ENCODE data around the gene NIBAN1. TPM values are rescaled to one million over a fixed set of nuclear protein-coding genes. Genes with fewer than 3 reads are reported as not detected.

The NIBAN1 gene
- total RNA-seq, 1 experiment from 2014 or later: 5.9 TPM

DNA sequence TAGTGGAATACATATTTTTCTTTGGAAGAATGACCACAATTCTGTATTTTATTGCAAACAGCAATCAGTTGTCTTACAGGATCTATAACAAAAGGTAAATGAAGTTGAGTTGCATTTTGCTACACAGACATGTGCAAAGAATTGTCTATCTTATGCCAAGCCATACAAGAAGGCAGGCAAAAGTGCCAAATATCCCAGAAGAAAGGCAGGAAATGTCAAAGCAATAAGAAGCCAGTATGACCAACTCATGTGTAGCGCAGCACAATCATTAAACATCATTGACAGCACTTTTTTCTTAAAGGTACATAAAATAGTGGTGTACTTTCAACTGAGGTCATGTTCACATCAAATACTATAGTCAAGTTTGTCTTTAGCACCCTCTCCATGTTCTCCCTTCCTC lies 42.7 kb downstream of the NIBAN1 start:
- no peak overlapping the region for H3K56ac ChIP-seq (ENCODE audit: insufficient read length, low read depth, low read length)
- H2BK120ac ChIP-seq (ENCODE audit: low read depth, low read length, poor library complexity, severe bottlenecking): no peak overlapping the region
- no peak for DNase-seq
- no peak overlapping the region for H4K91ac ChIP-seq (ENCODE audit: insufficient read length, low read depth, low read length)
- H4K8ac ChIP-seq (replicated peaks; ENCODE audit: insufficient read length, low read depth, low read length): no peak overlapping the region
- Mint-ChIP-seq H3K9me3 (no peaks in the 10 kb centered on the region; a peak in 1 of 5 replicates), H3K4me1 (peaks cover 7 to 8% of the 10 kb centered on the region in 2 experiments), H3K27ac (no peak overlapping the region), H3K36me3 (ENCODE audit: insufficient read depth in 1 of 3, low read depth in 3 of 3) (peaks cover 0 to 7% (median 0%) of the 10 kb centered on the region in 3 experiments; a peak in 3 of 7 replicates), H3K4me3 (no peak overlapping the region), H3K27me3 (ENCODE audit: low read depth) (no peaks in the 10 kb centered on the region; the same call in 1 of the 2 replicates)
- no peak overlapping the region for H2BK20ac ChIP-seq (ENCODE audit: low read depth, low read length, poor library complexity, severe bottlenecking)
- no peak overlapping the region for H3K18ac ChIP-seq (ENCODE audit: insufficient read length, low read depth, low read length)
- H2BK12ac ChIP-seq (ENCODE audit: insufficient read length, low read depth, low read length): no peak overlapping the region
- WGBS (ENCODE audit: extremely low coverage, insufficient read length, low lambda C conversion rate): no CpG with 5 or more reads among the region's 1 CpG
- no peaks in the 10 kb centered on the region for H3K79me2 ChIP-seq (ENCODE audit: insufficient read depth, low read length)
- no peak overlapping the region for H3K23ac ChIP-seq (ENCODE audit: insufficient read length, low read depth, low read length)
- no peak overlapping the region for H2BK15ac ChIP-seq (ENCODE audit: low read depth, low read length)
- no peak for TF ChIP-seq CTCF (conservative IDR thresholded peaks at IDR 0.05)
- no peak overlapping the region for H2BK5ac ChIP-seq (ENCODE audit: insufficient read length, low read length)
- H3K27ac ChIP-seq (ENCODE audit: insufficient read length, low read depth, low read length): no peak overlapping the region
- H2AFZ ChIP-seq (ENCODE audit: low read length): no peak overlapping the region
- H3K79me1 ChIP-seq (ENCODE audit: insufficient read depth, low read depth, low read length, poor library complexity, severe bottlenecking): no peaks in the 10 kb centered on the region
- H3K4me2 ChIP-seq (ENCODE audit: insufficient read depth, insufficient read length, low read length): no peak overlapping the region
- H4K20me1 ChIP-seq (ENCODE audit: control insufficient read depth, insufficient read depth, insufficient read length): no peaks in the 10 kb centered on the region
- H3K9me3 ChIP-seq (ENCODE audit: control insufficient read depth, low read depth, low read length): no peaks in the 10 kb centered on the region
- H3T11ph ChIP-seq (ENCODE audit: low read length): no peak overlapping the region
- no peak overlapping the region for H3K14ac ChIP-seq (ENCODE audit: insufficient read depth, low read length)
- H3K27me3 ChIP-seq (ENCODE audit: insufficient read depth, low read length): no peaks in the 10 kb centered on the region
- no peak overlapping the region for H3K9ac ChIP-seq (ENCODE audit: extremely low read depth, insufficient read length, low read length)
- H3K4me1 ChIP-seq (ENCODE audit: insufficient read depth, low read length): peaks cover 3% of the 10 kb centered on the region; the same call in 1 of the 2 replicates
- H3K4ac ChIP-seq (ENCODE audit: low read depth, low read length): no peak overlapping the region
- H4K5ac ChIP-seq (ENCODE audit: insufficient read length, low read depth, low read length): no peak overlapping the region
- no peaks in the 10 kb centered on the region for H3K23me2 ChIP-seq (ENCODE audit: insufficient read length, low read depth, low read length, poor library complexity, severe bottlenecking)
- no peak overlapping the region for H2AK5ac ChIP-seq (ENCODE audit: insufficient read length, low read length)

Data from H9 (cell line).